HEK293T (cell line): Measurements from ENCODE around the gene KRTAP5-1.

Source experiments
- CTCF ChIA-PET: fragments of 350-600 bp; formaldehyde crosslinking; extraction: SDS; loops from one replicate; lab custom pipeline; 2021; ENCODE audit warnings: antibody characterized with exemption, inconsistent platforms; lab: Yijun Ruan, JAX
- POLR2A ChIA-PET: fragments of 350-600 bp; formaldehyde crosslinking; extraction: SDS; loops from one replicate; lab custom pipeline; 2020; ENCODE audit warnings: antibody characterized with exemption, inconsistent platforms; lab: Yijun Ruan, JAX
- DNase-seq: peaks from one replicate; pipeline ENCODE4 v3.0.0; 2012; ENCODE audit warnings: mixed read lengths; ENCODE audit errors: extremely low spot score
- ARNT ChIP-seq: fragments of 450-650 bp; IDR thresholded peaks from 2 replicates; pipeline ENCODE4 v1.6.1; 2017; ENCODE audit warnings: mild to moderate bottlenecking
- BHLHE40 ChIP-seq: fragments of 450-650 bp; IDR thresholded peaks from 2 replicates; pipeline ENCODE4 v1.6.1; 2016; ENCODE audit warnings: mild to moderate bottlenecking, moderate library complexity, borderline replicate concordance
- CTBP1 ChIP-seq: fragments of 450-650 bp; IDR thresholded peaks from 2 replicates; pipeline ENCODE4 v1.6.1; 2016; ENCODE audit warnings: borderline replicate concordance
- ELF4 ChIP-seq: fragments of 450-650 bp; IDR thresholded peaks from 2 replicates; pipeline ENCODE4 v1.6.1; 2017; ENCODE audit warnings: antibody characterized with exemption
- FOXA1 ChIP-seq: fragments of 450-650 bp; IDR thresholded peaks from 2 replicates; pipeline ENCODE4 v1.6.1; 2016; ENCODE audit warnings: mild to moderate bottlenecking
- FOXK2 ChIP-seq: fragments of 450-650 bp; IDR thresholded peaks from 2 replicates; pipeline ENCODE4 v1.6.1; 2016; ENCODE audit warnings: mild to moderate bottlenecking
- FOXM1 ChIP-seq: fragments of 450-650 bp; IDR thresholded peaks from 2 replicates; pipeline ENCODE4 v1.6.1; 2017; ENCODE audit warnings: mild to moderate bottlenecking, borderline replicate concordance
- HDGF ChIP-seq: fragments of 450-650 bp; IDR thresholded peaks from 2 replicates; pipeline ENCODE4 v1.6.1; 2017; ENCODE audit warnings: antibody characterized with exemption, borderline replicate concordance
- L3MBTL2 ChIP-seq: fragments of 450-650 bp; conservative IDR thresholded peaks from 2 replicates; pipeline ENCODE4 v1.6.1; 2016; ENCODE audit warnings: mild to moderate bottlenecking
- LEF1 ChIP-seq: fragments of 450-650 bp; IDR thresholded peaks from 2 replicates; pipeline ENCODE4 v1.6.1; 2017; ENCODE audit warnings: mild to moderate bottlenecking, borderline replicate concordance
- NFRKB ChIP-seq: fragments of 450-650 bp; IDR thresholded peaks from 2 replicates; pipeline ENCODE4 v1.6.1; 2016; ENCODE audit warnings: mild to moderate bottlenecking, moderate library complexity
- PKNOX1 ChIP-seq: fragments of 450-650 bp; IDR thresholded peaks from 2 replicates; pipeline ENCODE4 v1.6.1; 2016
- SP1 ChIP-seq: fragments of 450-650 bp; IDR thresholded peaks from 2 replicates; pipeline ENCODE4 v1.6.1; 2017
- SUZ12 ChIP-seq: fragments of 450-650 bp; IDR thresholded peaks from 2 replicates; pipeline ENCODE4 v1.6.1; 2016; ENCODE audit warnings: mild to moderate bottlenecking
- TARDBP ChIP-seq: fragments of 450-650 bp; IDR thresholded peaks from 2 replicates; pipeline ENCODE4 v1.6.1; 2016
- ZNF384 ChIP-seq: fragments of 450-650 bp; IDR thresholded peaks from 2 replicates; pipeline ENCODE4 v1.6.1; 2016

KRTAP5-1 gene

GRCh38 chr11:1563149-1563638, 21.9 kb downstream of the KRTAP5-1 start:
- CTCF ChIA-PET = no interaction called here
- POLR2A ChIA-PET = no interaction called here
- DNase-seq = no peak
- TF ChIP-seq HDGF (no peak), ELF4 (no peak), L3MBTL2 (no peak), FOXK2 (no peak), TARDBP (no peak), CTBP1 (no peak), NFRKB (no peak), FOXA1 (no peak), ZNF384 (no peak), FOXM1 (no peak), SUZ12 (no peak), LEF1 (no peak)

GRCh38 chr11:1562469-1563148, 22.5 kb downstream of the KRTAP5-1 start:
- TF ChIP-seq LEF1 (no peak), ARNT (no peak), FOXM1 (no peak), NFRKB (no peak), CTBP1 (no peak), SP1 (no peak), ZNF384 (no peak), HDGF (no peak), ELF4 (no peak)
- ChIA-PET CTCF (no interaction called here), POLR2A (no interaction called here)
- no peak for DNase-seq

GRCh38 chr11:1561955-1562354, 23.1 kb downstream of the KRTAP5-1 start:
- ChIA-PET POLR2A (no interaction called here), CTCF (no interaction called here)
- DNase-seq = no peak
- TF ChIP-seq PKNOX1 = no peak
- no peak for TF ChIP-seq FOXK2
- TF ChIP-seq FOXA1 = no peak
- TF ChIP-seq SUZ12 = no peak
- no peak for TF ChIP-seq ELF4
- TF ChIP-seq ZNF384 = no peak
- no peak for TF ChIP-seq NFRKB

GRCh38 chr11:1561266-1561665, 23.8 kb downstream of the KRTAP5-1 start:
- ChIA-PET CTCF (no interaction called here), POLR2A (no interaction called here)
- TF ChIP-seq ELF4 (no peak), SUZ12 (no peak), FOXA1 (no peak), ZNF384 (no peak), PKNOX1 (no peak), LEF1 (no peak), L3MBTL2 (no peak), HDGF (no peak), SP1 (no peak), ARNT (no peak), BHLHE40 (no peak), NFRKB (no peak), FOXM1 (no peak), FOXK2 (no peak), CTBP1 (no peak), TARDBP (no peak)
- no peak for DNase-seq

GRCh38 chr11:1560649-1561251, 24.3 kb downstream of the KRTAP5-1 start:
- ChIA-PET CTCF (interaction anchor here (1.0 kb wide), 1 partner anchor 14 kb away, joined by 3 read pairs; no protein-coding TSS in a partner anchor), POLR2A (no interaction called here)
- DNase-seq = no peak
- TF ChIP-seq LEF1 = no peak
- no peak for TF ChIP-seq FOXK2
- TF ChIP-seq PKNOX1 = no peak
- TF ChIP-seq FOXM1 = no peak
- no peak for TF ChIP-seq SP1
- TF ChIP-seq SUZ12 = no peak
- no peak for TF ChIP-seq NFRKB
- TF ChIP-seq ELF4 = no peak

GRCh38 chr11:1560002-1560648, 25.0 kb downstream of the KRTAP5-1 start:
- CTCF ChIA-PET = interaction anchor here (0.5 to 1.0 kb wide), 2 partner anchors 13 to 15 kb away, joined by 3 read pairs; no protein-coding TSS in a partner anchor
- no peak for TF ChIP-seq L3MBTL2
- no peak for TF ChIP-seq NFRKB
- POLR2A ChIA-PET = no interaction called here
- no peak for DNase-seq
